ENCODE measurements around the gene FAM89B.
A peak's percentile ranks its signal among the peaks of the same experiment; 100 is the strongest.

The FAM89B gene

GRCh38 chr11:65539744-65540289, 32.5 kb upstream of the FAM89B start:
- no peak for DNase-seq (ENCODE audit: low spot score)

GRCh38 chr11:65540290-65541092, 31.8 kb upstream of the FAM89B start:
- peak; percentile 91 for DNase-seq (ENCODE audit: low spot score)

GRCh38 chr11:65541093-65541982, 31.0 kb upstream of the FAM89B start:
- DNase-seq (ENCODE audit: low spot score), result no peak

GRCh38 chr11:65542738-65543390, 29.5 kb upstream of the FAM89B start:
- DNase-seq (ENCODE audit: low spot score), result no peak

- DNase-seq (ENCODE audit: low spot score), result no peak
These were observed 26.5 kb upstream of the FAM89B start for GRCh38 chr11:65545853-65546216.

GRCh38 chr11:65546217-65546958, 25.9 kb upstream of the FAM89B start:
- DNase-seq (ENCODE audit: low spot score), result peak; percentile 98

- peak; percentile 47 for DNase-seq (ENCODE audit: low spot score)
These were observed 24.8 kb upstream of the FAM89B start for GRCh38 chr11:65547446-65548125.

GRCh38 chr11:65548395-65548794, 23.9 kb upstream of the FAM89B start:
- DNase-seq (ENCODE audit: low spot score), result no peak

- no peak for DNase-seq (ENCODE audit: low spot score)
These were observed 23.2 kb upstream of the FAM89B start for GRCh38 chr11:65549096-65549495.

- peak; percentile 66 for DNase-seq (ENCODE audit: low spot score)
These were observed 20.6 kb upstream of the FAM89B start for GRCh38 chr11:65551572-65552387.

- DNase-seq (ENCODE audit: low spot score), result no peak
These were observed 19.9 kb upstream of the FAM89B start for GRCh38 chr11:65552388-65552951.

GRCh38 chr11:65553301-65554001, 18.9 kb upstream of the FAM89B start:
- peak; percentile 81 for DNase-seq (ENCODE audit: low spot score)

- DNase-seq (ENCODE audit: low spot score), result no peak
These were observed 18.1 kb upstream of the FAM89B start for GRCh38 chr11:65554057-65554818.

- no peak for DNase-seq (ENCODE audit: low spot score)
These were observed 17.4 kb upstream of the FAM89B start for GRCh38 chr11:65554842-65555430.

- no peak for DNase-seq (ENCODE audit: low spot score)
These were observed 16.6 kb upstream of the FAM89B start for GRCh38 chr11:65555693-65556231.

GRCh38 chr11:65556470-65557279, 15.7 kb upstream of the FAM89B start:
- no peak for DNase-seq (ENCODE audit: low spot score)

Data from CD4-positive, alpha-beta T cell treated with Interleukin-2 at 100 ng/mL for 4 hours (primary cell).